GM18499 (cell line): ENCODE data around the gene TEX14.
"Not testable (repeated sequence)": the region's sequence is repeated elsewhere in the genome, so short reads cannot be mapped to it uniquely, and the experiment has no call there.

Experiments used
- ATAC-seq: cut with Tn5 transposase; IDR thresholded peaks from one replicate; pipeline ENCODE4 v1.9.1; 2021; ENCODE audit warnings: moderate number of reproducible peaks; ENCODE audit not compliant: insufficient read depth, unreplicated experiment

Gene TEX14

GRCh38 chr17:58606934-58607333 is 84.9 kb downstream of the TEX14 start:
- ATAC-seq: no peak

- no peak for ATAC-seq
Observed at GRCh38 chr17:58605986-58606385, 85.9 kb downstream of the TEX14 start.

- no peak for ATAC-seq
Observed at GRCh38 chr17:58605470-58605869, 86.4 kb downstream of the TEX14 start.

GRCh38 chr17:58601976-58602375 is 89.9 kb downstream of the TEX14 start:
- no peak for ATAC-seq

GRCh38 chr17:58597371-58597770 is 94.5 kb downstream of the TEX14 start:
- ATAC-seq: no peak

- ATAC-seq: no peak
Observed at GRCh38 chr17:58595194-58595792, 96.6 kb downstream of the TEX14 start.

GRCh38 chr17:58593123-58593522 is 98.7 kb downstream of the TEX14 start:
- no peak for ATAC-seq

- no peak for ATAC-seq
Observed at GRCh38 chr17:58591455-58591854, 100.4 kb downstream of the TEX14 start.

- ATAC-seq: no peak
Observed at GRCh38 chr17:58590377-58590776, 101.5 kb downstream of the TEX14 start.

- ATAC-seq: no peak
Observed at GRCh38 chr17:58587713-58588117, 104.1 kb downstream of the TEX14 start.

GRCh38 chr17:58586009-58586644 is 105.7 kb downstream of the TEX14 start:
- no peak for ATAC-seq

- no peak for ATAC-seq
Observed at GRCh38 chr17:58585554-58585953, 106.3 kb downstream of the TEX14 start.

- no peak for ATAC-seq
Observed at GRCh38 chr17:58583486-58583885, 108.4 kb downstream of the TEX14 start.

GRCh38 chr17:58582718-58583117 is 109.1 kb downstream of the TEX14 start:
- ATAC-seq: not testable (repeated sequence)

- no peak for ATAC-seq
Observed at GRCh38 chr17:58580671-58581070, 111.2 kb downstream of the TEX14 start.

- ATAC-seq: no peak
Observed at GRCh38 chr17:58577696-58578095, 114.1 kb downstream of the TEX14 start.

GRCh38 chr17:58576679-58577367 is 115.0 kb downstream of the TEX14 start:
- ATAC-seq: no peak

GRCh38 chr17:58575511-58575910 is 116.3 kb downstream of the TEX14 start:
- no peak for ATAC-seq

GRCh38 chr17:58574025-58574424 is 117.8 kb downstream of the TEX14 start:
- no peak for ATAC-seq

- no peak for ATAC-seq
Observed at GRCh38 chr17:58572846-58573245, 119.0 kb downstream of the TEX14 start.

- ATAC-seq: no peak
Observed at GRCh38 chr17:58570758-58571157, 121.1 kb downstream of the TEX14 start.

GRCh38 chr17:58569196-58569595 is 122.6 kb downstream of the TEX14 start:
- no peak for ATAC-seq
